Activated T-helper 1 cell treated with anti-CD3 and anti-CD28 coated beads, Interleukin-2, amount 50 U/mL, for 16 hours (primary cell): ENCODE measurements around the gene CHN2.
"Not testable (repeated sequence)": the region's sequence is repeated elsewhere in the genome, so short reads cannot be mapped to it uniquely, and the experiment has no call there.

Experiments
- DNase-seq, 2 donors: peaks; one replicate each; pipeline ENCODE4 v3.0.0-alpha.2; 2020; ENCODE audit warnings: low read depth in 1 of 2, low spot score in 1 of 2

CHN2 gene

DNA sequence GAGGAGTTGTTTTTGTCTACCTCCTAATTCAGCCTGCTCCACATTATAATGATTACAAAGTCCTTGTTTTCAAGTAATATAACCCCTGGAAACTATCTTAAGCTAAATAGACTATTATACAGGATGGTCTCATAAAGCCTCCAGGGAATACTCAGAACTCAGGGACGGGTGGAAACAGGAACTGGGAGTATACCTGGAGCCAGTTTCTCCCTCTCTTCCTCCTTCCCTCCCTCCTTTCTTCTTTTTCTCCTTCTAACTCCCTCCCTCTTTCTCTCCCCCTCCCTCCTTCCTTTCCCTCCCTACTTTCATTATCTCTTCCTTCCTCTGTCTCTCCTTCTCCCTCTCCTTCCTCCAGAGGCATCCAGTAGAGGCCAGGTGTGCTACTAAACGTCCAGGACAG lies 292.8 kb downstream of the CHN2 start:
- no peak for DNase-seq

DNA sequence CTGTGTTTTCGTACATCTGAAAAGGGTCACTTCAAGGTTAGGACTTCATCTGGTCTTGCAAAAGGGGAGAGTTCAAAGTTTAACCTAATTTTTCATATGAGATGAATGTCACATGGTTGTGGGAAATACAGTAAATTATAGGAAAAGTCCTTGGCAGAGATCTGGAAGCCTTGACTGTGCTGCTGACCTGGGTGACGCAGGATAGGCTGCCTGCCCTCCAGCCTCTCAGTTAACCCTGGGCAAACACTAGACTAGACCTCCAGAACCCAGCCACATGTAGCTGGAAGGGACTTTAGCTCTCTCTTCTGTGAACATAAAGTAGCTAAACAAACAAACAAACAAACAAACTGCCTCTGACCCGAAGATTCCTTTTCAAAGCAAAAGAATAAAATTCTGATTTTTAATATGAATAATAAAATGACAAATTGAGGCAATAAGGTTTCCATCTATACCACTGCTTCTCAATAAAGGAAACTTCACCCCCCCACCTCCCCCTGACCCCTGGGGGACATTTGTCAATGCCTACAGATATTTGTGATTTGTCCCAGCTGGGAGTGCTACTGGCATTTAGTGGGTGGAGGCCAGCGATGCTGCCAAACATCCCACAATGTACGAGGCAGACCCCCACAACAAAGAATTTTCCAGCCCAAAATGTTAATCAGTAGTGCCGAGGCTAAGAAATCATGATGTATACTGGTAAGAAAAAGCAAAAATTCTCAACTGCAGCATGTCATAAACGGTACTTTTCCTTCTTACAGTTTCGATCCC lies 293.8 kb downstream of the CHN2 start:
- no peak for DNase-seq

DNA sequence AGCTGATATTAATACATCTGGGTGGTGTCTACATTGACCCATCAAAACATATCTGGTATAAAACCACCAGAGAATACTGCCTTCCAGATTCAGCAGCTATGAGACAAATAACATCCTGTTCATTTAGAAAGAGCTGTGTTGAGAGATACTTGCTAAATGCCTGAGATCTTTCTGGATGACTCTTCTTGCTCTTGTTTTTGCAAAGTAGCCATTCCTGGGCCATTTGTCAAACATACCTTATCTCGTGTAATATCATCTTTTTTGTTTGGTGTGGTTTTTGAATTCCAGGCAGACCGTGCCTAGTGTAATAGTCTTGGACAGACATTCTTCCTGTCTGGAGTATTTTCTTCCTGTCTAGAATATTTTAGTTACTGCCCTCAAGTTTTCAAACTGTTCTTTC lies 294.4 kb downstream of the CHN2 start:
- no peak for DNase-seq

DNA sequence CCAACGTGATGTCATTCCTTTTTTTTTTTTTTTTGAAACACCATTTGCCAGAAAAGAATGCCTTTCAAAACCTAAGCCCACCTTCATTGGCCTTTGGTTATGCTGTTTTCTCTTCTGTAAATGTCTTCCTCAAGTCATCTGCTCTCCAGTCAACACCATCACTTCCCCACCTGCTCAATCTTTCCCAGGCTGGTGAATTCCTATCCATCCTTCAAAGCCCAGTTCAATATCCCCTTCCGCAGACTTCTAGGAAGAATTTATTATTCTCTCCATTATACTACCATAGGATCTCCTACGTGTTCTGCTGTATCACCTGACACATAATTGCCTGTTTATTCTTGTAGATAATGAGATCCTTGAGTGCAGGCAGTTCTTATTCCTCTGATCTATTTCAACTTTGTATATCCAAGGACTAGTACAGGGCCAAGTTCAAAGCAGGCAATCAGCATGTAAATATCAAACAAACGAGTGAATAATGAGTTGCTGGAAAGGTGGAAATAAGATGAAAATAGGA lies 295.6 kb downstream of the CHN2 start:
- DNase-seq: no peak

DNA sequence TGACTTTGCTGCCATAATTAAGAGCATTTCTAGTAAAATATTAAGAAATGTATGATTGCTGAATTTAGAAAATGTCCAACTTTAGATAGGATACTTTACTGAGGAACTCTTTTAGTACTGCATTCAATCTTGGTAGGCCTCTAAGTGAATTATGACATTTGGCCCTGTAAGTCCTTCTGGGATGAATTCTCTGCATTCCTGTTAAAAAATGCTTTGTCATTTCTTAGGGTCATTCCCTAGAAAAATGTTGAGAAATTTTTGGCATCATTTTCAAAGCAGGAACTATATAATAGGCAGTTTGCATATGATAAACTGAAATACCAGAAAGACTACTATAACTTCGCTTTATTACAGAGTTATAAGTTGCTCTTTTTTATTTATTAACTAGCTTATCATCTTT lies 299.8 kb downstream of the CHN2 start:
- no peak for DNase-seq

DNA sequence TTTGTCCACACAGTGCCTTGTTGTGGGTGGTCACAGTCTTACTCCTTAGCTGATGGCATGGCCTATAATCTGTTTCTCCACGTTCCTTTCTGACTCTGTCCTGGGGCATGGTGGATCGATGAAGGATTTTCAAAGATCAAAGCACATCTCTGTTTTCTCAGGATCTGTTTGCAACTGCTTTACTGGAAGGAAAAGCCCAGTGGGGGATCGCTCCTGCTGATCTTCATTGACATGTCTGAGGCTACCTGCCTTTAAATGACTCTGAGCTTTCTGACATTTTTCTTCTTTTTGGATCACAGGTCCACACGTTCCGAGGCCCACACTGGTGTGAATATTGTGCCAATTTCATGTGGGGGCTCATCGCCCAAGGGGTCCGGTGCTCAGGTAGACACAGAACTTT lies 301.1 kb downstream of the CHN2 start:
- DNase-seq: no peak

DNA sequence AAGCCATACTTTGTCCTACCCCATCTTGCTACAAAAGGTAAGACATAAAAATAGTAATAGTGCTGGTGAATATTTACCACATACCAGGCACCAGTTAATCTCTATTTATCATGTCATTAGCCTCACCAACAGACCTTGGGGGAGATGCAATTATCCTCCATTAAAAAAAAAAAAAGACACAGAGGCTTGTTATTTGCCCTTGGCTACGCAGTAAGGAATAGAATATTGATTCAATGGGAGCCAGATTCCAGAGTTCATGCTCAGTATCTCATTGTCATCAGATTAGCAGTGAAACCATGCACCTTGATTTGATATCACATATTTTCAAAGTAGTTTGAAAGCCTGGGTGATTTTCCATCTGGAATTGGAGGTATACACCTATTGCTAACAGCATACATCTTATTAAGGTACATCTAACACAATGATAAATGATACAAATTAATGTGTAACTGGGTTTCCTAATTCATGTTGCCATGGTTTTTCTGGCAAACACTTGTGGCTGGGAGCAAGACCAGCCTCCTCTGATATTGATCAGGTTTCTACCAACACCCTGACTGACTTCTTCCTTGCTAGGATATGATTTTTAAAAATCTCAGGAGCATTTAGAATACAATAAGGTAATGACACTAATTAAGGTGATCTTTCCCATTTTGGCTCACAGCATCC lies 301.9 kb downstream of the CHN2 start:
- DNase-seq: no peak

DNA sequence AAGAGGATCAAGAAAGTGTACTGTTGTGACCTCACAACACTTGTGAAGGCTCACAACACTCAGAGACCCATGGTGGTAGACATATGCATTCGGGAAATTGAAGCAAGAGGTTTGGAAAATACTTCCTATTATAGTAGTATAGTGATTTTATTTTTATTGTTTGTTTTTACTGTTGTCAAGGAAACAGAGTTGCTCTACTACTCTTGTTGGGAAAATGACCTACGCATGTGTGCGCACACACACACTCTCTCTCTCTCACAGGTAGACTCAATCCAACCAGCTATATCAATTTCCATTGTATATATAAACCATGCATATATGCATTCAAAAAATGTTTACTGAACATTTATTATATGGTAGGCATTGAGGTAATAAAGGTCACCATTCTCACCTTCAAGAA lies 305.4 kb downstream of the CHN2 start:
- DNase-seq: no peak

DNA sequence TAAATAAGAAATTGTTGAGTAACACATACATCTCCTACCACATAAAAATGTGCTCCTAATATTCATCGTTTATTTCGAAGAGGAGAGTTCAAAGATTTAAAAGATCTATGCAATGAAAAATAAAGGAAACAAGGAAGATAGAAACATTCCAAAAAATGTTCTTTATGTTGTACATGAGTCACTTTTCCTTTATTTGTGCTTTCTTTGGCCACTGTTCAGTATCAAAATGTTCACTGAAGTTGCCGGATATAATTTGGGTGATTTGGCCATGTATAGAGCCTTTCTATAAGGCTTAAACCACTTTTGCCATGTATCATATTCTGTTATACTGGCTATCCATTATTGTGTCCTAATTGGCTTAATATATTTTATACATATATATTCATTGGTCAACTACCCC lies 306.1 kb downstream of the CHN2 start:
- DNase-seq: no peak

DNA sequence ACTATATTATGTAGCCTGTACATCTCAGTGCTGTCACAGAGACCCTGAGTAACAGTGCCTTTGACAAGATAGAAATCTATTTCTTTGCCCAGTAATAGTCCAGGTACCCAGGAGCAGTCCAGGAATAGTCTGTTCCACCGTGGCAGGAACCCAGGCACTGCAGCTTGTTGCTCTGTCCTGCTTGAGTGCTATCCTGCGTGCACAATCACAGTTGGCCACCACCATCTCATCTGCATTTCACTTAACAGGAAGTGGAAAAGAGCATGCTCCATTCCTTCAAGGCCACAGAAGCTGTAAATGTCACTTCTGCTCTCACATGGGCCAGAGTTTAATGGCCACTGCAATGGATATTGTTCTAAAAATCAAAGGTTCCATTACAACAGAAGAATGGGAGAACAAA lies 307.6 kb downstream of the CHN2 start:
- DNase-seq: no peak

DNA sequence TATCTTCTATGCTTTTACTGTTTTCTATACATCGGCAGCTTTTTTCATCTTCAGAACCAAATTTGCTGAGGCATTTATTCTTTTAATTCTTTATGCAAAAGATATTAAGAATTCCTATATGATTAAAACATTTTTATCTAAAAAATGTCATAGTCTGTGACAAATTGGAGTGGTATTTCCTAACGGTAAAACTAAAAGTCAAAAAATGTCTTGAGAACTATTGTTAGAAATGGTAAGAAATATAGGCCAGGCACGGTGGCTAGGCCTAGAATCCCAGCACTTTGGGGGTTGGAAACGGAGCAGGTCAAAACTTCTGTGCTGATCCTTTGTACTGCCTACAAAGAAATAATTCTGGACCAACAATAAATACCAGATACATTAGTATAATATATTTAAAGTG lies 311.4 kb downstream of the CHN2 start:
- DNase-seq: no peak

DNA sequence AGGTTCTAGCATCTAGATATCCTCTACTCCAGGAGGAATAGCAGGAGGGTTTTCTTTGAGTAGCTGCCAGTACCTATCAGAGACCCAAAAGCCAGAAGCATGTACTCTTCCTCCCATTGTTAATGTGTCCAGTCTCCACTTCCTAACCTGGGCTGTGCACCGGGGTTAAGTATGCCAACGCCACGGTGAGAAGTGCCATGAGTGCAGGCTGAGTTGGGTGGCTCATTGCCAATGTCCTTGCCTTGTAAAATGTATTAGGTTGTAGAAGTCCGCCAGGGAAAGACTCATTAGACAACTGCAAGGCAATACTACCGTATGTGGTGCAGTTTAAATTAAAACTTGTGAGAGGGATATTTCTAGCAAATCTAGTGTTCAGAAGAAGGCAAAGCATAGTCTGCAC lies 314.0 kb downstream of the CHN2 start:
- no peak for DNase-seq

DNA sequence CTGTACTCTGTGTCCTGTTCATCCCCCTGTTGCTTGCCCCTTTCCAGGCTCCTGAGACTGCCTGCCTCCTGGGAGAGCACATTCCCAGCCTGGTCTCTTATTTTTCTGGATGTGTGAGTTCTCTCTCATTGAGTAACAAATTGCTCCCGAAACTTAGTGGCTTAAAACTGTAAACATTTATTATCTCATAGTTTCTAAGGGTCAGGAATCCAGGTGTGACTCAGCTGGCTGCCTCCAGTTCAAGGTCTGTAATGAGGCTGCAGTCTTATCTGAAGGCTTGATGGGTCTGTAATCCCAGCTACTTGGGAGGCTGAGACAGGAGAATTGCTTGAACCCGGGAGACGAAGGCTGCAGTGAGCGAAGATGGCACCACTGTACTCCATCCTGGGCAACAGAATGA lies 315.5 kb downstream of the CHN2 start:
- DNase-seq: no peak

DNA sequence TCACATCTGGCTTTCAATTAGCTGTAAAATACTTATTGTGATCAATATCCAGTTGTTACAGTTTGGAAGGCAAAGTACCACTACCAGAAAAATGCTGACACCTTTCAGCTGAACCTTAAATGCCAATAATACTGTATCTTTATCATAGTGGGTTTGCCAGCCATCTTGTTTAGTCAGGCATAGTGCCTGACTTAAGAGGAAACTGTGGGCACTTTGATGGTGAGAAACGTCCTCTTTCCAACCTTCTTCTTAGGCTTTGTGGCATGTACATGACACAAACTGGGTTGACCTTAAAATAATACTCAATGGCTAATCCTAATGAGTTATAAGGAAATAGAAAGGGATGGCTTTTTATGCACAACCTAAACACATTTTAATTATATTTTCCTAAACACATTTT lies 316.8 kb downstream of the CHN2 start:
- DNase-seq: no peak

DNA sequence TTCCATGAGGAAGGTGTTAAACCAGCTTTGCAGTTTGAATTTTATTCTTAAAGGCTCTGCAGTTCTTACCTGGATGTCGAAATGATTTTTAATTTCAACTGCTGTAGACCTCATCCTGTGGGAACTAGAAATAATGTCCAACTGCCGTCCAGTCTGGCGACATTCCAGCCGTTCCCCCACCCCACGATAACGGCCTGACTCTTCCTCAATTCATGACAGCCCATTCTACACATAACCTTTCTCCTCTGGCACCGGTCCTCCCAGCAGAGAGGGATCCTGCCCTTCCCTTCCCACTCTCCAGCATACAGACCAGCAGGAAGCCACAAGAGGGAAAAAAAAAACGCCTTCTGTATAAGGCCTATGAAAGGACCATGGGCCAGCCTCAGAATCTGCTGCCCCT lies 317.3 kb downstream of the CHN2 start:
- no peak for DNase-seq

DNA sequence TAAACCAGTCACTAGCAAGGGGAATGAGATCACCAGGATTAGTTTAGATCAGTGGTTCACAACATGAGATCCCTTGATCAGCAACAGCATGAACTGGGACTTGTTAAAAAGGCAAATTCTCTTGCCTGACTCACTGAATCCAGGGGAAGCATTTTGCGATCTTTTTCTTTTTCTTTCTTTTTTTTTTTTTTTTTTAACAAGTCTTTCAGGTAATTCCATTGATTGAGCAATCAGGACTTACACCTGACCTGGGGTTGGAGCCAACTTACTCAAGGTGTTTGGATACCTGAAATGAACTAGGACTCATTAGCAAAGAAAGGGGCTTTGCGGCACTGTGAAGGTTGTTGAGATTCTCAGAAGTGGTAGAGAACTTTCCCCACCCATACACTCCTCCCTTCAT lies 321.9 kb downstream of the CHN2 start:
- DNase-seq: no peak

DNA sequence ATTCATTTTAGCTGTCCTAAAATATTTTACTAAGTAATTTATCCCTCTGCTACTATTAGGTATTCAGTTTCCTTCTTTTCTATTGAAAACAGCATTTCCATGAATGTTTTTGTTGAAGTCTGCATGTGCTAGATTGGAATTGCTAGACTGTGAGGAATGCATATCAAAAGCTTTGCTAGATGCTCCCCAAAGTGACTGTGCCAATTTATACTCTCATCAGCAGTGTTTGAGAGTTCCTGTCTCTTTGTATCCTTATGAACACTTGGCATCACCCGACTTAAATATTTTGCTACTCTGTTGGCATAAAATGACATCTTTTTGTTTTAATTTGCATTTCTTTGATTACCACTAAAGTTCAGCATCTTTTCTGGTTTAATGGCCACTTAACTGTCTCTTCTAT lies 324.0 kb downstream of the CHN2 start:
- DNase-seq: no peak

DNA sequence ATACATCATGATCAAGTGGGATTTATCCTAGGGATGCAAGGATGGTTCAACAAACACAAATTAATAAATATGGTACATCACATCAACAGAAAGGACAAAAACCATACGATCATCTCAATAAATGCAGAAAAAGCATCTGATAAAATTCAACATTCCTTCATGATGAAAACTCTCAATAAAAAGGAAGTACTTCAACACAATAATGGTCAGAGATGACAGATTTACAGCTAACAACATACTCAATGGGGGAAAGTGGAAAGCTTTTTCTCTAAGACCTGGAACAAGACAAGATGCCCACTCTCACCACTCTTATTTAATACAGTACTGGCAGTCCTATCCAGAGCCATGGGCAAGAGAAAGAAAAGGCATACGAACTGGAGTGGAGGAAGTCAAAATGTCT lies 329.2 kb downstream of the CHN2 start:
- DNase-seq: no peak

DNA sequence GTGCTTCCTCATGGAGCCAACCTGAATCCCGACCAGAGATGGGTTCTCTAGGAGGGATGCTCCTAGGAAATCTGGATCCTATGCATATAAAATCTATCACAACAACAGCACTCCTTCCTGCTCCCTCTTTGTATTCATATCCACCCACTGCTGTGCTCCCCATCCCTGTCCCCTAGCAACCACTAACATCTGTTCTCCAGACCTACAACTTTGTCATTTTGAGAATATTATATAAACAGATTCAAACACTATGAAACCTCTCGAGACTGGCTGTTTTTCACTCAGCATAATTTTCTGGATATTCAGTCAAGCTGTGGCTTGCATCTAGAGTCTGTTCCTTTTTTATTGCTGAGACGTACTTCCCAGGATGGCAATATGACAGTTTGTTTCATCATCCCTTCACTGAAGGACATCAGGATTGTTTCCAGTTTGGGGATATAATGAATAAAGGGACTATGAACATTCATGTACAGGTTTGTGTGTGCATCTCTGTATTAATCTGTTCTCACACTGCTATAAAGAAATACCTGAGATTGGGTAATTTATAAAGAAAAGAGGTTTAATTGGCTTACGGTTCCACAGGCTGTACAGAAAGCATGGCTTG lies 333.0 kb downstream of the CHN2 start:
- DNase-seq: no peak

DNA sequence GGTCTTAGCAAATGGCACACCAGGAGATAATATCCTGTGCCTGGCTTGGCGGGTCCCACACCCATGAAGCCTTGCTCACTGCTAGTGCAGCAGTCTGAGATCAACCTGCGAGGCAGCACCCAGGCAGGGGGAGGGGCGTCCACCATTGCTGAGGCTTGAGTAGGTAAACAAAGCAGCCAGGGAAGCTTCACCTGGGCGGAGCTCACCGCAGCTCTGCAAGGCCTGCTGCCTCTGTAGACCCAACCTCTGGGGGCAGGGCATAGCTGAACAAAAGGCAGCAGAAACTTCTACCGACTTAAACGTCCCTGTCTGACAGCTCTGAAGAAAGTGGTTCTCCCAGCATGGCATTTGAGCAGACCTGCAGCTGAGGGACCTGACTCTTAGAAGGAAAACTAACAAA lies 334.0 kb downstream of the CHN2 start:
- not testable (repeated sequence) for DNase-seq
